PFSK-1 (cell line): Measurements from ENCODE around the gene PTCRA.

Source experiments
- FOXP2 ChIP-seq: optimal IDR thresholded peaks from 2 replicates; pipeline ENCODE3; 2011; ENCODE audit warnings: borderline replicate concordance, control low read depth, inconsistent platforms; ENCODE audit not compliant: insufficient read depth; ENCODE audit errors: extremely low read length, extremely low read depth
- POLR2AphosphoS5 ChIP-seq: IDR thresholded peaks from 2 replicates; pipeline ENCODE4 v1.6.1; 2012; ENCODE audit warnings: low read depth, mild to moderate bottlenecking, control low read depth, low read length, moderate library complexity
- REST ChIP-seq, 2 experiments: IDR thresholded peaks; 2 replicates each; pipeline versions ENCODE4 v1.6.1 to v1.8.0; 2011 to 2012; ENCODE audit warnings: low read depth in 2 of 2, low read length in 2 of 2, control low read depth in 1 of 2, inconsistent platforms in 1 of 2, mild to moderate bottlenecking in 1 of 2, moderate library complexity in 1 of 2; ENCODE audit not compliant: insufficient read depth in 1 of 2
- SIN3A ChIP-seq: IDR thresholded peaks from 2 replicates; pipeline ENCODE4 v1.6.1; 2012; ENCODE audit warnings: mild to moderate bottlenecking, low read length, moderate library complexity, borderline replicate concordance; ENCODE audit not compliant: insufficient read depth
- TAF1 ChIP-seq: IDR thresholded peaks from 2 replicates; pipeline ENCODE4 v1.6.1; 2012; ENCODE audit warnings: low read length, control low read depth, borderline replicate concordance; ENCODE audit not compliant: insufficient read depth

The PTCRA gene

GRCh38 chr6:42962096-42962495, 46.2 kb downstream of the PTCRA start:
- TF ChIP-seq POLR2AphosphoS5 (no peak), TAF1 (no peak), FOXP2 (no peak), SIN3A (no peak), REST (IDR thresholded peaks at IDR 0.05; ENCODE audit: insufficient read depth in 1 of 2, low read depth in 2 of 2, low read length in 2 of 2) (no peak)

DNA sequence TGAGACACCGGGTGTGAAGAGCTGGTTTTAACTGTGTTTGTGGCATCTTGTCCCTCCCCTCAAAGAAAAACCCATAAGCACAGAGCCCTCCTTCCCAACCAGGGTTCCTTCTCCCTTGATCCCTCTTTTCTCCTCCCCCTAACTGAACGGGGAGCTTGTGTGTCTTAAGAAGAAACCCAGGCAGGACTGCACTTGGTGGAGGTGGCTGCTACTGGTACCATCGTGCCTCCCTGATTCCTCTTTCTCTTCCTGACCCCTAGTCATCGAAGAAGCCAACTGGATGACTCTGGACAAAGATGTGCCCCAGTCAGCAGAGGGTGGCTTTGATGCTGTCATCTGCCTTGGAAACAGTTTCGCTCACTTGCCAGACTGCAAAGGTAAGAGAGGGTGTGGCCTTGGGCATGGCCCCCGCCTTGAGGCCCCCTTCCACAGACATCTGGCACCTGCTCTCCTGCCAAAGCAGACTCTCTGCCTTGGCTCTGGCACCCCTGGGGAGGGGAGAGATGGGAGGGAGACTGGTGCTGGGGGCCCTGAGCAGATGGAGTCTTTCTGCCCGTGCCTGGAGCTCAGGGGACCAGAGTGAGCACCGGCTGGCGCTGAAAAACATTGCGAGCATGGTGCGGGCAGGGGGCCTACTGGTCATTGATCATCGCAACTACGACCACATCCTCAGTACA, 46.8 kb downstream of the PTCRA start:
- TF ChIP-seq POLR2AphosphoS5 (no peak), TAF1 (no peak), SIN3A (no peak), FOXP2 (no peak), REST (IDR thresholded peaks at IDR 0.05; ENCODE audit: insufficient read depth in 1 of 2, low read depth in 2 of 2, low read length in 2 of 2) (no peak)

GRCh38 chr6:42963179-42963854, 47.5 kb downstream of the PTCRA start:
- TF ChIP-seq POLR2AphosphoS5, result no peak
- no peak for TF ChIP-seq SIN3A
- TF ChIP-seq REST (IDR thresholded peaks at IDR 0.05; ENCODE audit: insufficient read depth in 1 of 2, low read depth in 2 of 2, low read length in 2 of 2), result no peak
- no peak for TF ChIP-seq FOXP2

- TF ChIP-seq POLR2AphosphoS5, result no peak
- no peak for TF ChIP-seq SIN3A
- no peak for TF ChIP-seq TAF1
- TF ChIP-seq REST (IDR thresholded peaks at IDR 0.05; ENCODE audit: insufficient read depth in 1 of 2, low read depth in 2 of 2, low read length in 2 of 2), result no peak
- no peak for TF ChIP-seq FOXP2
These were observed 48.2 kb downstream of the PTCRA start for GRCh38 chr6:42963855-42964605.
